ENCODE measurements around the gene IFNL1.

Gene IFNL1

DNA sequence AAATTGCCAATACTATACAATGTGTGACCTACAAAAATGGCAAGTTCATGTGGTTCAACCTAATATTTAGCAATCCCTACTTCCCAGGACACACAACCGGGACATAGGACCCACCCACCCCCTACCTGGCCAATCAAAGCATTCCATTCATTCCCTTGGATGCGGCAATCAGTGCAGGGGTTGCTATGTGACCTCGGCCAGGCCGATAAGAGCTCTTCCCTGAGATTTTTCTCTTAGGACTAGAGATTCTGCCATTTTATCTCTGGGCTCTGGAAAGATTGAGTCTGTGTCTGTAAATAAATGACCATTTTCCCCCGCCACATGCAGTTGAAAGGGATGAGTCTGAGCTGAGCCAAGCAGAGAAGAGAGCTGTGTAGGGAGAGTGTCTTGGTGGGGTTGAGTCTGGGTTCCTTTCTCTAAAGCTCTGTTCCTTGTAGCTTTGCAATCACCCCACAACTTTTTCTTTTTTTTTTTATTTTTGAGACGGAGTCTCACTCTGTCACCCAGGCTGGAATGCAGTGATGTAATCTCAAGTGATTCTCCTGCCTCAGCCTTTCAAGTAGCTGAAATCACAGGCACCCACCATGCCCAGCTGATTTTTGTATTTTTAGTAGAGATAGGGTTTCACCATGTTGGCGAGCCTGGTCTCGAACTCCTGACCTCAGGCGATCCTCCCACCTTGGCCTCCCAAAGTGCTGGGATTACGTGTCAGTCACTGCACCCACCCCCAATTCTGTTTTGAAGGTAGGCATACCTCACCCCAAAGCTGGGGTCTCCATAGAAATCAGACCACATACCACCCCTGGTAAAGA, 7.4 kb downstream of the IFNL1 start:
- Histone ChIP-seq H3K9me3 (ENCODE audit: control extremely low read depth in 1 of 5, control insufficient read depth in 4 of 5, insufficient read depth in 2 of 5, low read depth in 1 of 5, low read length in 4 of 5) (no peaks in the 10 kb centered on the region), H3K4me3 (ENCODE audit: control insufficient read depth in 1 of 7, extremely low read depth in 1 of 7, insufficient read depth in 4 of 7, low read depth in 2 of 7, low read length in 6 of 7) (no peak overlapping the region), H3K36me3 (ENCODE audit: control insufficient read depth in 4 of 4, insufficient read depth in 4 of 4, low read length in 3 of 4) (peaks cover 0 to 14% (median 0%) of the 10 kb centered on the region in 4 experiments), H3K4me1 (ENCODE audit: control extremely low read depth in 1 of 4, control insufficient read depth in 4 of 4, insufficient read depth in 4 of 4, low read length in 3 of 4) (peaks cover 0 to 15% (median 8%) of the 10 kb centered on the region in 4 experiments), H3K27ac (ENCODE audit: insufficient read depth in 1 of 2, low read depth in 1 of 2, low read length in 2 of 2, poor library complexity in 1 of 2, severe bottlenecking in 2 of 2) (no peak overlapping the region), H3K27me3 (replicated peaks in 2 of 5; ENCODE audit: control insufficient read depth in 4 of 5, insufficient read depth in 5 of 5, low read length in 4 of 5) (no peaks in the 10 kb centered on the region)
- WGBS (ENCODE audit: insufficient coverage) = 88% methylated on average over 7 of the region's 10 CpGs
- ChIA-PET CTCF (interaction anchor here (1.0 to 1.4 kb wide), 4 partner anchors 23 to 202 kb away, joined by 3 to 4 read pairs (median 3); no protein-coding TSS in a partner anchor), POLR2A (no interaction called here)
- no peak for DNase-seq

DNA sequence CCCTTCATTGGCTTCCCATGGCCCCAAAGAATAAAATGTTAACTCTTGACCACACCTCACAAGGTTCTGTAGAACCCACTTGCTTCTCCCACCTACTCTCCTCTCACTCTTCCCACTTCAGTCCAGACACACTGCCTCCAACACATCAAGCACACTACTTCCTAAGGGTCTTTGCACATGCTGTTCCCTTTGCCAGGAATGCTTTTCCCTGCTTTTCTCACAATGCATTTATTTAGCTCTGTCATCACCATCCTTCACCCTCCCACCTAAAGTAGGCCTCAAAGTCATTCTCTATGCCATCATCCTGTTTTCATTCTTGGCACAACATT, 7.9 kb downstream of the IFNL1 start:
- POLR2A ChIA-PET = no interaction called here
- Histone ChIP-seq H3K4me1 (ENCODE audit: control extremely low read depth in 1 of 4, control insufficient read depth in 4 of 4, insufficient read depth in 4 of 4, low read length in 3 of 4) (peaks cover 0 to 15% (median 8%) of the 10 kb centered on the region in 4 experiments), H3K27ac (ENCODE audit: insufficient read depth in 1 of 2, low read depth in 1 of 2, low read length in 2 of 2, poor library complexity in 1 of 2, severe bottlenecking in 2 of 2) (no peak overlapping the region)

GRCh38 chr19:39304701-39305571, 8.7 kb downstream of the IFNL1 start:
- Histone ChIP-seq H3K27ac (ENCODE audit: insufficient read depth in 1 of 2, low read depth in 1 of 2, low read length in 2 of 2, poor library complexity in 1 of 2, severe bottlenecking in 2 of 2) (no peak overlapping the region), H3K4me1 (ENCODE audit: control extremely low read depth in 1 of 4, control insufficient read depth in 4 of 4, insufficient read depth in 4 of 4, low read length in 3 of 4) (peaks cover 0 to 15% (median 8%) of the 10 kb centered on the region in 4 experiments), H3K36me3 (ENCODE audit: control insufficient read depth in 4 of 4, insufficient read depth in 4 of 4, low read length in 3 of 4) (peaks cover 0 to 17% (median 0%) of the 10 kb centered on the region in 4 experiments), H3K4me3 (ENCODE audit: control insufficient read depth in 1 of 7, extremely low read depth in 1 of 7, insufficient read depth in 4 of 7, low read depth in 2 of 7, low read length in 6 of 7) (no peak overlapping the region), H3K9me3 (ENCODE audit: control extremely low read depth in 1 of 5, control insufficient read depth in 4 of 5, insufficient read depth in 2 of 5, low read depth in 1 of 5, low read length in 4 of 5) (no peaks in the 10 kb centered on the region), H3K27me3 (replicated peaks in 2 of 5; ENCODE audit: control insufficient read depth in 4 of 5, insufficient read depth in 5 of 5, low read length in 4 of 5) (no peaks in the 10 kb centered on the region)
- ChIA-PET POLR2A (no interaction called here), CTCF (no interaction called here)
- 57% methylated on average over 4 of the region's 6 CpGs for WGBS (ENCODE audit: insufficient coverage)
- no peak for DNase-seq

More for the DNA sequence above, 7.9 kb downstream of the IFNL1 start:
- Histone ChIP-seq H3K4me3 (ENCODE audit: control insufficient read depth in 1 of 7, extremely low read depth in 1 of 7, insufficient read depth in 4 of 7, low read depth in 2 of 7, low read length in 6 of 7) (no peak overlapping the region), H3K27me3 (replicated peaks in 2 of 5; ENCODE audit: control insufficient read depth in 4 of 5, insufficient read depth in 5 of 5, low read length in 4 of 5) (no peaks in the 10 kb centered on the region), H3K36me3 (ENCODE audit: control insufficient read depth in 4 of 4, insufficient read depth in 4 of 4, low read length in 3 of 4) (peaks cover 0 to 14% (median 0%) of the 10 kb centered on the region in 4 experiments), H3K9me3 (ENCODE audit: control extremely low read depth in 1 of 5, control insufficient read depth in 4 of 5, insufficient read depth in 2 of 5, low read depth in 1 of 5, low read length in 4 of 5) (no peaks in the 10 kb centered on the region)
- DNase-seq = no peak
- CTCF ChIA-PET = interaction anchor here (1.4 kb wide), 1 partner anchor 22 kb away, joined by 3 read pairs; no protein-coding TSS in a partner anchor

DNA sequence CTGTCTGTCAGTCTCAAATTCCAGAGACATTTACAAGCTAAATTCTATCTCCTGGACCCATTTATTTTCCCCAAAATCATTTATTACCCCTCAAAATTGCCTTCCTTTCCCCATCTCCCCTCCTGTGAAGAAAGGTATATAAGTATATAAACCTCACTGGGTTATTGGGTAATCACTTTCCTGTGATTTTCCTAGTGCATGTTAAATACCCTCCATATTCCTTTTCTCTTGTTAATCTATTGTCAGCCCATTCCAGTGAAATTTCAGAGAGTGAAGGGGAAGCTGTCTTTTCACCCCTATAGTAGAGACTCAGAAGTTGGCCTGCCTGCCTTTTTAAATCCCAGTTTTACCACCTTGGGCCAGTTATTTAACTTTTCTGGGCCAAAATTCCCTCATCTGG, 9.9 kb downstream of the IFNL1 start:
- Histone ChIP-seq H3K27me3 (replicated peaks in 2 of 5; ENCODE audit: control insufficient read depth in 4 of 5, insufficient read depth in 5 of 5, low read length in 4 of 5) (no peaks in the 10 kb centered on the region), H3K9me3 (ENCODE audit: control extremely low read depth in 1 of 5, control insufficient read depth in 4 of 5, insufficient read depth in 2 of 5, low read depth in 1 of 5, low read length in 4 of 5) (no peaks in the 10 kb centered on the region), H3K27ac (ENCODE audit: insufficient read depth in 1 of 2, low read depth in 1 of 2, low read length in 2 of 2, poor library complexity in 1 of 2, severe bottlenecking in 2 of 2) (no peak overlapping the region), H3K4me3 (ENCODE audit: control insufficient read depth in 1 of 7, extremely low read depth in 1 of 7, insufficient read depth in 4 of 7, low read depth in 2 of 7, low read length in 6 of 7) (no peak overlapping the region), H3K36me3 (ENCODE audit: control insufficient read depth in 4 of 4, insufficient read depth in 4 of 4, low read length in 3 of 4) (peaks cover 0 to 17% (median 3%) of the 10 kb centered on the region in 4 experiments), H3K4me1 (ENCODE audit: control extremely low read depth in 1 of 4, control insufficient read depth in 4 of 4, insufficient read depth in 4 of 4, low read length in 3 of 4) (peaks cover 0 to 15% (median 11%) of the 10 kb centered on the region in 4 experiments)
- CTCF ChIA-PET = no interaction called here
- POLR2A ChIA-PET = no interaction called here
- no peak for DNase-seq

- no peak overlapping the region for H3K27ac ChIP-seq (ENCODE audit: insufficient read depth in 1 of 2, low read depth in 1 of 2, low read length in 2 of 2, poor library complexity in 1 of 2, severe bottlenecking in 2 of 2)
- 83% methylated on average over 57 of the region's 71 CpGs for WGBS (ENCODE audit: insufficient coverage)
- H3K4me1 ChIP-seq (ENCODE audit: control extremely low read depth in 1 of 4, control insufficient read depth in 4 of 4, insufficient read depth in 4 of 4, low read length in 3 of 4) = peaks cover 0 to 15% (median 12%) of the 10 kb centered on the region in 4 experiments
- POLR2A ChIA-PET = no interaction called here
- H3K36me3 ChIP-seq (ENCODE audit: control insufficient read depth in 4 of 4, insufficient read depth in 4 of 4, low read length in 3 of 4) = peaks cover 0 to 22% (median 6%) of the 10 kb centered on the region in 4 experiments
- no peaks in the 10 kb centered on the region for H3K9me3 ChIP-seq (ENCODE audit: control extremely low read depth in 1 of 5, control insufficient read depth in 4 of 5, insufficient read depth in 2 of 5, low read depth in 1 of 5, low read length in 4 of 5)
- CTCF ChIA-PET = no interaction called here
- DNase-seq = no peak
- peak overlapping the region in 1 of 7 experiments; percentile 16 for H3K4me3 ChIP-seq (ENCODE audit: control insufficient read depth in 1 of 7, extremely low read depth in 1 of 7, insufficient read depth in 4 of 7, low read depth in 2 of 7, low read length in 6 of 7)
- H3K27me3 ChIP-seq (replicated peaks in 2 of 5; ENCODE audit: control insufficient read depth in 4 of 5, insufficient read depth in 5 of 5, low read length in 4 of 5) = no peaks in the 10 kb centered on the region
Observed at GRCh38 chr19:39307046-39307821, 11.0 kb downstream of the IFNL1 start.

- Histone ChIP-seq H3K4me3 (ENCODE audit: control insufficient read depth in 1 of 7, extremely low read depth in 1 of 7, insufficient read depth in 4 of 7, low read depth in 2 of 7, low read length in 6 of 7) (peak overlapping the region in 1 of 7 experiments; percentile 16), H3K27ac (ENCODE audit: insufficient read depth in 1 of 2, low read depth in 1 of 2, low read length in 2 of 2, poor library complexity in 1 of 2, severe bottlenecking in 2 of 2) (no peak overlapping the region), H3K36me3 (ENCODE audit: control insufficient read depth in 4 of 4, insufficient read depth in 4 of 4, low read length in 3 of 4) (peaks cover 3 to 29% (median 11%) of the 10 kb centered on the region in 4 experiments), H3K27me3 (replicated peaks in 2 of 5; ENCODE audit: control insufficient read depth in 4 of 5, insufficient read depth in 5 of 5, low read length in 4 of 5) (no peaks in the 10 kb centered on the region), H3K9me3 (ENCODE audit: control extremely low read depth in 1 of 5, control insufficient read depth in 4 of 5, insufficient read depth in 2 of 5, low read depth in 1 of 5, low read length in 4 of 5) (no peaks in the 10 kb centered on the region), H3K4me1 (ENCODE audit: control extremely low read depth in 1 of 4, control insufficient read depth in 4 of 4, insufficient read depth in 4 of 4, low read length in 3 of 4) (peaks cover 0 to 15% (median 12%) of the 10 kb centered on the region in 4 experiments)
- DNase-seq = no peak
- ChIA-PET POLR2A (no interaction called here), CTCF (no interaction called here)
- 87% methylated on average over 82 of the region's 82 CpGs for WGBS (ENCODE audit: insufficient coverage)
Observed at GRCh38 chr19:39307822-39308530, 11.8 kb downstream of the IFNL1 start.

All from common myeloid progenitor, CD34-positive (primary cell).